ENCODE measurements around the gene RPL32. TPM values are rescaled to one million over a fixed set of nuclear protein-coding genes. Genes with fewer than 3 reads are reported as not detected.
"Not testable (repeated sequence)": the region's sequence is repeated elsewhere in the genome, so short reads cannot be mapped to it uniquely, and the experiment has no call there.

Gene RPL32
- total RNA-seq, 1 donor from 2014 or later, result 1,970 TPM

DNA sequence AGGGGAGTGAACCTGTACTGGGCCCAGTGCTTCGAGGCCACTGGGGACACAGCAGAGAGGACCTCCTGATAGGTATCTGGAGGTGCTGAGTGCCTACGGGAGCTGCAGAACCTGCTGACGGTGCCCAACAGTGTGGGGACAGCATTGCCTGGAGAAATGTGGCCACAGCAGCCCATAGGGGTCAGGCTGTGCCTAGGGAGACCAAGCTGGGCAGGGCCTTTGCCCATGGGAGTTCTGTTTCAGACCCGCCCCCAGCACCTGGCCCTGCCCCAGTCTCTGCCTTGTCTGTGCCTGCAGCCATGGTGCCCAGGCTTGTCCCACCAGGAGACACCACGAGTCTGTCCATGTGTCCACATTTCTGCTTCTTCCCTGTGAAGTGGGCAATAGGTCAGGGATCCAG is 15.3 kb upstream of the RPL32 start:
- Mint-ChIP-seq H3K4me3 (no peak overlapping the region), H3K4me1 (ENCODE audit: low read depth) (no peaks in the 10 kb centered on the region), H3K9me3 (no peaks in the 10 kb centered on the region), H3K27ac (no peak overlapping the region), H3K27me3 (ENCODE audit: insufficient read depth) (peaks cover 22% of the 10 kb centered on the region), H3K36me3 (ENCODE audit: low read depth) (no peaks in the 10 kb centered on the region)
- intact Hi-C loops (cut with micrococcal nuclease), result no loop called here
- DNase-seq (ENCODE audit: low spot score), result no peak

DNA sequence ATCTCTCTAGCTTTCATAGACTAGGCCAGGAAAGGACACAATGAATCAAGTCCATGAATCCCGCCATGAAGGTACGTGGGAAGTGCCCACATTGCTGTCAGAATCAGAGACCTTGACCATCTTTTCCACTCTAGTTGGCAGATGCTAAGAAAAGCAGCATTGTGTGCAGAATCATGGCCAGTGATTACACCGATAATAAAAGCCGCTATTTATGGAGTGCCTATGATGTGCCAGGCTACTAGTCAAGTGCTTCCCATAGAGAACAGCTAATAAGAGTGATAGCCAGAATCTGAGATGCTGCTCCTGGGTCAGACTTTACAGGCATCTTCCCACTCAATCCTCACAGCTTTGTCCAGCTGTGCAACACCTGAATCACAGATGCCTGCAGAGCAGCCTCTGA is 13.2 kb upstream of the RPL32 start:
- Mint-ChIP-seq H3K4me3 (no peak overlapping the region), H3K9me3 (no peaks in the 10 kb centered on the region), H3K4me1 (ENCODE audit: low read depth) (no peaks in the 10 kb centered on the region), H3K36me3 (ENCODE audit: low read depth) (no peaks in the 10 kb centered on the region), H3K27me3 (ENCODE audit: insufficient read depth) (peaks cover 25% of the 10 kb centered on the region), H3K27ac (no peak overlapping the region)
- intact Hi-C loops (cut with micrococcal nuclease), result no loop called here
- no peak for DNase-seq (ENCODE audit: low spot score)

DNA sequence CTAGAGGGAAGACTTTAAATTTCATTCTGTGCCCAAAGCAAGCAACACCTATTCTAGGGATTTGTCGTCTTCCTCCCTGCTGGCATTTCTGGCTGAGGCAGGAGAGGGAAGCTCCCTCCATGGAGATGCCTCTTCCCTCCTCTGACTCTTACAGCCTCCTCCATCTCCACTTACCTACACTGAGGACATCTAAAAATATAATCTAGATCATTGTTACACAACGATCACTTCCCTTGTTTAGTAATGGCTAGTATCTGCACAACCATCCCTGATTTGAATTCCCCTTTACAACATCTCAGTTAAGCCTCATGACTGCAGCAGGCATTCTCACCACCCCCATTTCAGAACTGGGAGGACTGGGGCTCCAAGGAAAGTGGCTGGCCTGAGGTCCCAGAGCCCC is 12.5 kb upstream of the RPL32 start:
- intact Hi-C loops (cut with micrococcal nuclease); H3K4me1 Mint-ChIP-seq (ENCODE audit: low read depth); H3K9me3 Mint-ChIP-seq; H3K4me3 Mint-ChIP-seq; H3K36me3 Mint-ChIP-seq (ENCODE audit: low read depth); DNase-seq (ENCODE audit: low spot score); H3K27ac Mint-ChIP-seq: not testable (repeated sequence)
- H3K27me3 Mint-ChIP-seq (ENCODE audit: insufficient read depth), result peaks cover 21% of the 10 kb centered on the region

GRCh38 chr3:12852201-12852600 is 10.8 kb upstream of the RPL32 start:
- no peak overlapping the region for H3K4me3 Mint-ChIP-seq
- H3K27ac Mint-ChIP-seq, result no peak overlapping the region
- no peak for DNase-seq (ENCODE audit: low spot score)
- no peaks in the 10 kb centered on the region for H3K9me3 Mint-ChIP-seq
- H3K4me1 Mint-ChIP-seq (ENCODE audit: low read depth), result no peaks in the 10 kb centered on the region
- H3K27me3 Mint-ChIP-seq (ENCODE audit: insufficient read depth), result peaks cover 18% of the 10 kb centered on the region
- no peaks in the 10 kb centered on the region for H3K36me3 Mint-ChIP-seq (ENCODE audit: low read depth)
- intact Hi-C loops (cut with micrococcal nuclease), result no loop called here

- intact Hi-C loops (cut with micrococcal nuclease), result no loop called here
- no peaks in the 10 kb centered on the region for H3K4me1 Mint-ChIP-seq (ENCODE audit: low read depth)
- DNase-seq (ENCODE audit: low spot score), result no peak
- H3K27ac Mint-ChIP-seq, result no peak overlapping the region
- no peaks in the 10 kb centered on the region for H3K9me3 Mint-ChIP-seq
- peaks cover 4% of the 10 kb centered on the region for H3K36me3 Mint-ChIP-seq (ENCODE audit: low read depth)
- no peak overlapping the region for H3K4me3 Mint-ChIP-seq
- peaks cover 3% of the 10 kb centered on the region for H3K27me3 Mint-ChIP-seq (ENCODE audit: insufficient read depth)
Measured at GRCh38 chr3:12845811-12846210, 4.4 kb upstream of the RPL32 start.

DNA sequence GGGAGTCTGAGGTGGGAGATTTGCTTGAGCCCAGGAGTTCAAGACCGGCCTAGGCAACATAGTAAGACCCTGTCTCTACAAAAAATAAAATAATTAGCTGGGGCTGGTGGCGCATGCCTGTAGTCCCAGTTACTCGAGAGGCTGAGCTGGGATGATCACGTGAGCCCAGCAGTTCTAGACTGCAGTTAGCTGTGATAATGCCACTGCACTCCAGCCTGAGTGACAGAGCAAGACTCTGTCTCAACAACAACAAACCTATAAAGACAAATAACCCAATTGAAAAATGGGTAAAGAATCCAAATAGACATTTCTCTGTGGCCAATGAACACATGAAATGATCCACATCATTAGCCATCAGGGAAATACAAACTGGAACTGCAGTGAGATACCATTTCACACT is 1.1 kb upstream of the RPL32 start:
- intact Hi-C loops (cut with micrococcal nuclease), result no loop called here
- H3K4me3 Mint-ChIP-seq, result peak overlapping the region; percentile 97

GRCh38 chr3:12841970-12842328 is 584 bp upstream of the RPL32 start:
- H3K9me3 Mint-ChIP-seq, result no peaks in the 10 kb centered on the region
- H3K27me3 Mint-ChIP-seq (ENCODE audit: insufficient read depth), result peaks cover 2% of the 10 kb centered on the region
- peak overlapping the region; percentile 97 for H3K4me3 Mint-ChIP-seq
- peaks cover 33% of the 10 kb centered on the region for H3K4me1 Mint-ChIP-seq (ENCODE audit: low read depth)
- peak overlapping the region; percentile 99 for H3K27ac Mint-ChIP-seq
- intact Hi-C loops (cut with micrococcal nuclease), result loop anchor here (1.0 to 2.0 kb wide), 10 partner anchors 26 to 707 kb away; partner anchors contain the start of genes MKRN2, RAF1 and TSEN2
- H3K36me3 Mint-ChIP-seq (ENCODE audit: low read depth), result peaks cover 43% of the 10 kb centered on the region
- no peak for DNase-seq (ENCODE audit: low spot score)

More for the DNA sequence above, 1.1 kb upstream of the RPL32 start:
- H3K36me3 Mint-ChIP-seq (ENCODE audit: low read depth), result peaks cover 38% of the 10 kb centered on the region
- peaks cover 2% of the 10 kb centered on the region for H3K27me3 Mint-ChIP-seq (ENCODE audit: insufficient read depth)
- no peak for DNase-seq (ENCODE audit: low spot score)
- no peaks in the 10 kb centered on the region for H3K9me3 Mint-ChIP-seq
- no peak overlapping the region for H3K27ac Mint-ChIP-seq
- peaks cover 28% of the 10 kb centered on the region for H3K4me1 Mint-ChIP-seq (ENCODE audit: low read depth)

DNA sequence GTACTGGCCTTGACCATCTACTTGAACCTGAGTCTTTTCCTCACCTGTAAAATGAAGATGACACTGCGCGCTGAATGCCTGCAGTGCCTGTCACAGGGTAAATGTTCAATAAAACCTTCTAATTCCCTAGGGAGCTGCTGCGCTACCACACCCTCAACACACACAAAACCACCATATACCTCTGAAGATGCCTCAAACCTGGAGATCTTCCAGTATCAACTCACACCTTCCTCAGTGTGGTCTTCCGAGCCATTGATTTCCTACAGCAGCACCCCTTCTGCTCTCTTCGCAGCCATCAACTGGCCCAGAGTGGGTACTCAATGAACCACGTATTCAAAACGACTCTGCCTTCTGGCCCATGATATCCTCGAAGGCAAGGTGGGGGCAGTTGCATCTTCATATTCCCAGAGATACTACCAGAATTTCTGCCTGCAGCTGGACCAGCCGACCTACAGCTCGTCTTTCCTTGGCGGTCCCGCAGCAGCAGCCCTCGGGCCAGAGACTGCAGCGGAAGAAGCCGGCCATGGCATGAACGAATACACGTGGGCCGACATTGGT is 695 bp downstream of the RPL32 start:
- no peak for DNase-seq (ENCODE audit: low spot score)
- Mint-ChIP-seq H3K36me3 (ENCODE audit: low read depth) (peaks cover 54% of the 10 kb centered on the region), H3K27ac (peak overlapping the region; percentile 99), H3K4me3 (peak overlapping the region; percentile 97), H3K4me1 (ENCODE audit: low read depth) (peaks cover 46% of the 10 kb centered on the region), H3K27me3 (ENCODE audit: insufficient read depth) (peaks cover 2% of the 10 kb centered on the region), H3K9me3 (no peaks in the 10 kb centered on the region)
- intact Hi-C loops (cut with micrococcal nuclease), result loop anchor here (1.0 to 2.0 kb wide), 10 partner anchors 28 to 706 kb away; partner anchors contain the start of genes MKRN2, RAF1 and TSEN2

DNA sequence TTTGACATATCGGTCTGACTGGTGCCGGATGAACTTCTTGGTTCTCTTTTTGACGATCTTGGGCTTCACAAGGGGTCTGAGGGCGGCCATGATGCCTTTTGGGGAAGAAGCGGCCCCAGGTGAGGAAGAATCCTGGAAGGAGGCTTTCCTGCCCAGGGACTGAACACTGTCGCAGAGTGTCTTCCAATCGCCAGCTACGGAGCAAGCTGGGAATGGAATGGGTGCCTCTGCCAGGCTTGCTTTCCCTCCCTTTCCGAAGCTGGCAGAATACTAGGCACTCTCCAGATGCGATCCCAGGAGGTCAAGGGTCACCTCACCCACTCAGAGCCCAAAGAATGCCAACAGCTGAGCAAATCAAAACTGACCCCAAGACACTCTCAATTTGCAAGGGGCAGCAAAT is 1.2 kb downstream of the RPL32 start:
- H3K9me3 Mint-ChIP-seq; DNase-seq (ENCODE audit: low spot score); H3K27me3 Mint-ChIP-seq (ENCODE audit: insufficient read depth): not testable (repeated sequence)
- intact Hi-C loops (cut with micrococcal nuclease), result loop anchor here (2.0 kb wide), 2 partner anchors 355 to 705 kb away; partner anchors contain the start of gene TSEN2
- Mint-ChIP-seq H3K4me3 (peak overlapping the region; percentile 97), H3K4me1 (ENCODE audit: low read depth) (peaks cover 48% of the 10 kb centered on the region), H3K27ac (peak overlapping the region; percentile 99), H3K36me3 (ENCODE audit: low read depth) (peaks cover 58% of the 10 kb centered on the region)

GRCh38 chr3:12839156-12839946 is 2.0 kb downstream of the RPL32 start:
- no peak for DNase-seq (ENCODE audit: low spot score)
- Mint-ChIP-seq H3K27ac (peak overlapping the region; percentile 99), H3K4me1 (ENCODE audit: low read depth) (peaks cover 48% of the 10 kb centered on the region), H3K9me3 (no peaks in the 10 kb centered on the region), H3K36me3 (ENCODE audit: low read depth) (peaks cover 64% of the 10 kb centered on the region), H3K27me3 (ENCODE audit: insufficient read depth) (peaks cover 2% of the 10 kb centered on the region), H3K4me3 (peak overlapping the region; percentile 97)
- intact Hi-C loops (cut with micrococcal nuclease), result no loop called here

DNA sequence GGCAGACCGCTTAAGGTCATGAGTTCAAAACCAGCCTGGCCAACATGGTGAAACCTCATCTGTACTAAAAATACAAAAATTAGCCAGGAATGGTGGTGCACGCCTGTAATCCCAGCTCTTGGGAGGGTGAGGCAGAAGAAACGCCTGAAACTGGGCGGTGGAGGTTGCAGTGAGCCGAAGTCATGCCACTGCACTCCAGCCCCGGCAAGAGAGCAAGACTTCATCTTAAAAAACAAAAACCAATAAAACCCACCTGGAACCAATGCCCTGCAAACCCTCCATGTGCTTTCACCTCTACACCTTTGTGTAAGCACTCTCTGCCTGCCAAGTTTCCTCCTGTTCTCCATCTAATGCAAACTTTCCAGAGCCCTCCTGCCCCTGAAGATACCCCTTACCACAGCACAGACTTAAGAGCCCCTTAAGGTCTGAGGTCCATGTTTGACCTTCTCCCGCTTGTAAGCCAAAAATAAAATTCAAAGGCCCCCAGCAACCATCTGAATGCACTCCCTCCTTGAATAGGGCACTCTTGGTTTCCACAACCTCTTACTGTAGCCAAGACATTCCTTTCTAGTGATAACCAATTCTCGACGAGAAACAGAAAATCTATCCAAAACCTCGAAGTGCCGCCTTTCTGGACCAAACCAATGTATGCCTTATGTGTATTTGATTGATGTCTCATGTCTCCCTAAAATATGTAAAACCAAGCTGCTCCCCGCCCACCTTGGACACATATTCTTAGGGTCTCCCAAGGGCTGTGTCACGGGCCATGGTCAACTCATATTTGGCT is 3.0 kb downstream of the RPL32 start:
- Mint-ChIP-seq H3K27me3 (ENCODE audit: insufficient read depth) (peaks cover 2% of the 10 kb centered on the region), H3K27ac (peak overlapping the region; percentile 48), H3K4me3 (peak overlapping the region; percentile 97), H3K9me3 (no peaks in the 10 kb centered on the region), H3K36me3 (ENCODE audit: low read depth) (peaks cover 74% of the 10 kb centered on the region), H3K4me1 (ENCODE audit: low read depth) (peaks cover 48% of the 10 kb centered on the region)
- no peak for DNase-seq (ENCODE audit: low spot score)
- intact Hi-C loops (cut with micrococcal nuclease), result no loop called here

GRCh38 chr3:12837295-12837986 is 3.9 kb downstream of the RPL32 start:
- peak overlapping the region; percentile 69 for H3K27ac Mint-ChIP-seq
- intact Hi-C loops (cut with micrococcal nuclease), result no loop called here
- peaks cover 2% of the 10 kb centered on the region for H3K27me3 Mint-ChIP-seq (ENCODE audit: insufficient read depth)
- no peak for DNase-seq (ENCODE audit: low spot score)
- no peaks in the 10 kb centered on the region for H3K9me3 Mint-ChIP-seq
- peaks cover 48% of the 10 kb centered on the region for H3K4me1 Mint-ChIP-seq (ENCODE audit: low read depth)
- peaks cover 81% of the 10 kb centered on the region for H3K36me3 Mint-ChIP-seq (ENCODE audit: low read depth)
- peak overlapping the region; percentile 97 for H3K4me3 Mint-ChIP-seq

Measured in activated T-helper 1 cell treated with anti-CD3 and anti-CD28 coated beads, Interleukin-12 subunit alpha, Interleukin-12 subunit beta, Interleukin-2, Interleukin-4 antibody, amounts not matched to agents 30 ng/mL and 10 ng/mL and 1 ng/mL, durations not matched to agents 14 hours and 24 hours and 36 hours (primary cell).